HG03095 (cell line): ENCODE results near the gene KRTAP10-5.

ENCODE experiments used
- ATAC-seq: cut with Tn5 transposase; IDR thresholded peaks from one replicate; pipeline ENCODE4 v1.9.1; 2021; ENCODE audit warnings: moderate library complexity; ENCODE audit not compliant: unreplicated experiment

The KRTAP10-5 gene

DNA sequence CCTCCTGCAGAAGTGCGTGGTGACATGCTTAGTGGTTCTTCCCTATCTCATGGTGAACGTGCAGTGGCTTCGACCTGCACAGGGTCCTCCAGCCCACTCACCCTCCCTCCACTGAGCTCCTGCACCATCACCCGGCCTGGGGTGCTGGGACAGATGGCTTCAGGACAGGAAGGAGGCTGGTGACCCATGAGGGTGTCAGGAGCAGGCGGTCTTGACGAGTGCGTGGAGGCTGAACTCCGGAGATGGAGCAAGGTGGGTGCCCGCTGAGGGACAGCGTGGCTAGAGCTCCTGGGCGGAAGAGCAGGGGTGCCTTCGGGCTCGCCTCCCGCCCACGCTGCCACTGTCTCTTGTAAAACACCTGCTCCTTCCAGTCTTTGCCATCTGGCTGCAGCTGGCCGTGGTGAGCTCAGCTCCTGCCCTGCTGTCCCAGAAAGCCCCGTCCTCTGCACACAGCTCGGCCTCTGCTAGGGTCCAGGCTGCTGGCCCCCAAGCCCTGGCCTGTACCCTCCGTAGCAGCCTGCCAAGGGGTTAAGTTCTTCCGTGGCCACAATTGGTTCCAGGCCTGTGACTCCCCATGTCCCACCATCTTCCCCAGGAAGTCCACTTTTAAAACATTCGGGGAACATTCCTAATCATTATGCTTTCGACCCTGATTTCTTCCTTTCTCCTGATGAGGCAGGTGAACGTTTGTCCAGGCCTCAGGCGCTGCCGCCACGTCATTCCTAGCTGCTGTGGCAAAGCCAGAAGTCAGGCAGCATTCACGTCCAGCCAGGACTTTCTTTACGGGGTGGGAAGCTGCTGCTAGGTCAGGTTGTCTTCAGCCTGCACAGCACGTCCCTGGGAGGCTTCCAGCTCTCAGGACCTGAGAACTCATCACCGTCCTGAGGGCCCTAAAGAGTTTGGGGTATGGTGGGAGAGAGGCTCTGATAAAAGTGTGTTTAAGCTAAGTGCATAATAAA lies 48.5 kb downstream of the KRTAP10-5 start:
- ATAC-seq, result no peak

DNA sequence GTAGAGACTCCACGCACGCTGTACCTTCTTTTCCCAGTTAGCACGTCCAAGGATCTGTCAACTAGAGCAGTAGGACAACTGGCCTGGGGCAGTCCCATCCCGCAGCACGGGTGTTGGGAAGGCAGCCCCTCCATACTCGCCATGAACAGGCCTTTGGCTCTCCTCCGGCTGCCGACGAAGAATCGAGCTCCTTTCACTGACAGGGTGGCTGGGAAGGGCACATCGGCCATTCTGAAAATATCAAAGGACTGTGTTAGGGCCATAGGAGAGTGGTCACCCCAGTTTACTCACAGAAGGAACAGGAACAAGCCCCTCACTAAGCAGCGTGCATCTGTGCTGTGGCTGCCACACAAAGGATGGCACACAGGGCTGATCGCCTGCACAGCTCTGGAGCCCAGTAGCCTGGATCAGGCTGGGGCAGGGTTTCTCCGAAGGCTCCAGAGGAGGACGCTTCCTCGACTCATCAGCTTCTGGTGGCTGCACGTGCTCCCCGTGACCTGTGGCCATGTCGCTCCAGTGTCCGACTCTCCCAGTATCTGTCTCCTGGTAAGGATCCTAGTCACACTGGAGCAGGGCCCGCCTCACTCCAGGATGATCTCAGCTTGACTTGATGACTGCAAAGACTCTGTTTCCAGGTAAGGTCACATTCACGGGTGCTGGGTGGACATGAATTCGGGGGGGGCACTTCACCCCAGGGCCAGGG lies 49.4 kb downstream of the KRTAP10-5 start:
- ATAC-seq, result no peak

DNA sequence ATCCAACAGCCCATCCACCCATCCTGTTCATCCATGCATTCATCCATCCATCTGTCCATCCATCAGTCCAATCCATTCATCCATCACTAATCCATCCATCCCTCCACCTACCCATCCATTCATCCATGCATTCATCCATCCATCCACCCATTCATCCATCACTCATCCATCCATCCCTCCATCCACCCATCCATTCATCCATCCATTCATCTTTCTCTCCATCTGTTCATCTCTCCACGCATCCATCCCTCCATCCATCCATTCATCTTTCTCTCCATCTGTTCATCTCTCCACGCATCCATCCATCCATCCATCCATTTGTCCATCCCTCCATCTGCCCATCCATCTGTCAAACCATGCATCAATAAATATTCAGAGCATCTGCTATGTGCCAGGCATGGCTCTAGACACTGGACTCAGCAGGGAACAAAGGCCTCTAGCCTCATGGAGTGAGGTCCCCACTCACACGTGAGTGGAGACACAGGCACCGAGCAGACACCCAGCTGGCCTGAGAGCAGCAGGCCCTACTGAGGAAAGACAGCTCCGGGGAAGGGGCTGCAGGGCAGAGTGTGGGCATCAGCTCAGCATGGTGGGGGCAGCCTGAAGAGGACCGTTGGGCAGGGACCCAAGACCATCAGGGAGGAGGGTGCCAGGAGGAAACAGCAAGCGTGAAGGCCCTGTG lies 50.0 kb downstream of the KRTAP10-5 start:
- ATAC-seq, result no peak

DNA sequence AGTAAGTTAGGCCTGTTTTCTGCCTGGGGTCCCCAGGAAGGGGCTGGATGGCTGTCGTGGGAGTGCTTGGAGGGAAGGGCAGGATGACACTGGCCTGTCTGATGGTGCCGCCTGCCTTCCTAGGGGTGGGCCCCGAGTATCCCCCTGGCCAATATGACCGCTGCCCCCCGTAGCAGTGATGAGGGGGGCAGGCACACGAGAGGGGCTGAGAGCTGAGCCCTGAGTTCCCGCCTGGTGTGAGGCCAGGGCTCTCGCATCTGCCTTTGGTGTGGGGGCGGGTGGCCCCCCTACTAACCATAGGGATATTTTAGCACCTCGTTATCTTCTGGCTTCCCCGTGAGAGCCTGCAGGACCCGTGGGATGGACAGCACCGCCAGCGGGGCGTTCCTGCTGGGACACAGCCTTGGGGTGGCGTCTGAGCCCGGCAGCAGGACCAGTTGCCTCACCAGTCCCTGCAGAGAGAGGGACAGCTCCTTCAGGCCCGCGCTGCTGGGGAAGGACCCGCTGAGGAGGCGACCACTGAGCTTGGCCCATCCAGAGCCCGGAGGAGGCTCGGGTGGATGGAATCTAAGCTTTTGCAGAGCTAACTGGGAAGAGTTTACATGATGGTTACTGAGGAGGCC lies 50.8 kb downstream of the KRTAP10-5 start:
- ATAC-seq, result no peak
